CD4-positive, alpha-beta T cell treated with Interleukin-4 for 4 hours (primary cell): ENCODE measurements around the gene GPC2.
A peak's percentile ranks its signal among the peaks of the same experiment; 100 is the strongest.
"Not testable (repeated sequence)": the region's sequence is repeated elsewhere in the genome, so short reads cannot be mapped to it uniquely, and the experiment has no call there.

Experiments used
- DNase-seq: peaks from one replicate; pipeline ENCODE4 v3.0.0-alpha.2; 2020

The GPC2 gene, protein sequence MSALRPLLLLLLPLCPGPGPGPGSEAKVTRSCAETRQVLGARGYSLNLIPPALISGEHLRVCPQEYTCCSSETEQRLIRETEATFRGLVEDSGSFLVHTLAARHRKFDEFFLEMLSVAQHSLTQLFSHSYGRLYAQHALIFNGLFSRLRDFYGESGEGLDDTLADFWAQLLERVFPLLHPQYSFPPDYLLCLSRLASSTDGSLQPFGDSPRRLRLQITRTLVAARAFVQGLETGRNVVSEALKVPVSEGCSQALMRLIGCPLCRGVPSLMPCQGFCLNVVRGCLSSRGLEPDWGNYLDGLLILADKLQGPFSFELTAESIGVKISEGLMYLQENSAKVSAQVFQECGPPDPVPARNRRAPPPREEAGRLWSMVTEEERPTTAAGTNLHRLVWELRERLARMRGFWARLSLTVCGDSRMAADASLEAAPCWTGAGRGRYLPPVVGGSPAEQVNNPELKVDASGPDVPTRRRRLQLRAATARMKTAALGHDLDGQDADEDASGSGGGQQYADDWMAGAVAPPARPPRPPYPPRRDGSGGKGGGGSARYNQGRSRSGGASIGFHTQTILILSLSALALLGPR

DNA sequence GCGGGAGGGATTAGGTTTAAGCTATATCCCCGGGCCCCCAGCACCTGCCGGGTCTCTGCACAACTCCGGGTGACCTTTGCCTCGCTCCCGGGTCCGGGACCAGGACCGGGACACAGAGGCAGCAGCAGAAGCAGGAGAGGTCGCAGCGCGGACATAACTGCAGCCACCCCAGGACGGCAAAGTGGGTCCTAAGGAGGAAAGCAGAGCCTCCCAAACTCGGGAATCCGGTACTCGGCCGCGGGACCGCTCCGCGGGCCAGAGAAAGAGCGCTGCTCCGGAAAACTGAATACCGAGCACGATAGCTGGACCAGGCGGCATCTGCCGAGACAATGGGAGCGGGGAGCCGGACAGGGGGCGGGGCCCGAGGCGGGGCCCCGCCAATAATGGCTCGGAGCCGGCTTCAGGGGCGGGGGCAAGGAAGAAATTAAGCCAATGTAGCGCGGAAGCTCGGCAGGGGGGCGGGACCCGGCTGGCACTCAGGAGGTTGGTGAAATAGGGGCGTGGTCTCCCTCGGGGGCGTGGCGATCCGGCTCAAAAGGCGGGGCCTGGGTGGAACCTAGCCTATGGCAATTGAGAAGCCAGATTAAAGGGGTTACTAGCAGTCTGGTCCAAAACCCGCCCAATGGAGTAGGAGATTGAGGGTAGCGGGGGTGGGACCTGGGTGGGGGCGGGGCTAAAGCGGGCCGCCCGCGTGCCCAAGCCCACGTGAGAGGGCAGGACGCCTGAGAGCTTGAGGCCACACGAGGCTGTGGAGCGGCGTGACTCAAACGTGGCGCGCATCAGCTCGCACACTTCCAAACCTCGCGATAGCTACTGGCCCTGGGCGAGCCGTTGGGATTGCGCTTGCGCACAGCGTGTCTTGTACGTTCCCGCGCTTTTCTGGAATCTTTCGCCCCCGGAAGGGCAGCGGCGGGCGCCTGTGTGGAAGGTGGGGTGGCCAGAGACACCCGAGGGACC lies at the start of gene GPC2, which contains the start of gene STAG3:
Gene GPC2 (minus strand): TSS at position 337 of the 957 bp plus-strand sequence. CDS start 182 bp downstream, at position 155.
Gene STAG3 (plus strand): TSS at position 874 of the 957 bp plus-strand sequence. CDS start 2,639 bp downstream, outside the sequence.
- peak; percentile 97 for DNase-seq

DNA sequence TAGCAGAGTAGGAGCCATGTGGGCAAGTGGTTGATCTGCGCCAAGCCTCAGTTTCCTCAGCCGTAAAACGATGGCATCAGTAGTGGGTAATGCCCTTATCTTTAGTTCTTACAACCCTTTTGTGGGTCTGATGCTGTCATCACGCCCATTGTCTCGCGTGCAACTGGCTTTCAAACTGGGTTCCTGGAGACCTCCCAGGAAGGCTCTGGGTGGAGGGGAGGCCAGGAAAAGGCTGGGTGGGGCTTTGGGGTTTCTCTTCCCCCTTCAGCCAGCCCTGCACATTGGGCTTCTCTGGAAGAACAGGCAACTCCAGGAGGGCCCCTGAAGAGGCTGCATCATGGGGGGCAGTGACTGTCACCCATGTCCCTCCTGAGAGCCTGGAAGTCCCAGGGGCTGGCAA lies 47.7 kb upstream of the GPC2 start:
- DNase-seq, result not testable (repeated sequence)

DNA sequence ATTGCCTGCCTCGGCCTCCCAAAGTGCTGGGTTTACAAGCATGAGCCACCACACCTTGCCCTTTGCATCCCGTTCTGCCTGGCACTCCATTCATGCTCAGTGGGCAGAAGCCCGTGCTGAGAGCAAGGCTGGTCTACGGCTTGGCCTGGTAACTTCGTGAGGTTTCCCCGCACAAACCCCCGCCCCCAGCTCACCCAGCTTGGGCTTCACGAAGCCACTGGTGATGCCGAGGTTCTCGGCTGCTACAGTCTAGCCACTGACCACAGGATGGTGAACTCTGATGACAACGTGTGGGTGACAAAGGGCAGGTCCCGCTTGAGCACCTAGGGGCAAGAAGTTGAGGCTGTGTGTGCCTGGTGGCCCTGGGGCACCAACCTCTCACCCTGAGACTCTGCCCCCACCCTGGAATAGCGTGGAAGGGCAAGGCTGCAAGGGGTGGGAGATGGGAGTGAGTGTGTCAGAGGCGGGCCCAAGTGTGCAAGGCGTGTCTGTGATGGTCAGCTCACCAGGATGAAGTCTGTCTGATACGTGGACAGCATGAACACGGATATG lies 46.3 kb upstream of the GPC2 start:
- DNase-seq, result not testable (repeated sequence)

DNA sequence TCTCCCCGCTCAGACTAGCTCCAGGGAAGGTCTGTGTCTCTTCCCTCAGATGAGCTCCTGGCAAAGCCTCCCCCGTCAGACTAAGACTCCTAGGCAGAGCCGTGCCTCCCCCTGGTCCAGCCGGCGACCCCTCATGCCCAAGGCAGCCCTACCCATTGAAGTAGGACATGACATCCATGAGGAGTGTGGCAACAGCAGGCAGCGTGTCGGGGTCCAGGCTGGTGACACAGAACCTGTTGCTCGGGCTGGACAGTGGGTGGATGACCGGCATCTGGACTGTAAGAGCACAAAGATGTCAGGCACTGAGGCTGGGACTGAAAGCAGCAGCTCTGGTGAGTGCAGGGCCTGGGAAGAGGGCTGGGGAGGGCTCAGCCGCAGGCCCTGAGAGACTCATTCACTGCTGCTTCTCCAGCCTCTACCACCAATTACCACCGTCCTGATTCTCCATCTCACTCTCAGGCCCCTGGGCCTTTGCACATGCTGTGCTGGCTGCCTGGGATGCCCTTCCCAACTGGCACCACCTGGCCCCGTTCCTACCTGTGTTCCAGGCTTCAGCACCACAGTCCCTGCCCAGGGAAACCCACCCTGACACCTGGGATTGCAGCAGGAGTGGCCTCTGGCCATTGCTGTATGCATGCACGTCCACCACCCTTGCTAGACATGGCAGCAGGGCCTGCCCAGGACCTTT lies 45.4 kb upstream of the GPC2 start:
- no peak for DNase-seq

DNA sequence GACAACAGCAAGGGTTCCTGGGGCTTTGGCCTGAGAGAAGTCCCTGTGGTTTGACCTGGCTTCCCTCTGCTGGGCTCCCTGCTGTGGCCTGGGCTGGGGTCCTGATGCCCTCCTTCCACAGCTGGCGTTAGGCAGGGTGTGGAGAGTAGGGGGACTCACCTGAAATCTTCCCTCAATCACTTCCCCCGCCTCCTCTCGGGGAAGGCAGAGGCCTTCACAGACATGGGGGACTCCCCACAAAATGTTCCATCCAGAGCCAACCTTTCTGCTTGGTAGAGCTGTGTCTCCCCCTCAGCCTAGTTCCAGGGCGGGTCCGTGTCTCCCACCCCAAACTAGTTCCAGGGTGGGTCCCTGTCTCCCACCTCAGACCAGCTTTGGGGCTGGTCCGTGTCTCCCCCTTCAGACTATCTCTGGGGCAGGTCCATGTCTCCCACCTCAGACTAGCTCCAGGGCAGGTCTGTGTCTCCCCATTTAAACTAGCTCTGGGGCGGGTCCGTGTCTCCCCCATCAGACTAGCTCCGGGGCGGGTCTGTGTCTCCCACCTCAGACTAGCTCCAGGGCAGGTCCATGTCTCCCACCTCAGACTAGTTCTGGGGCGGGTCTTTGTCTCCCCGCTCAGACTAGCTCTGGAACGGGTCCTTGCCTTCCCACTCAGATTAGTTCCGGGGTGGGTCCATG lies 44.7 kb upstream of the GPC2 start:
- DNase-seq, result no peak

DNA sequence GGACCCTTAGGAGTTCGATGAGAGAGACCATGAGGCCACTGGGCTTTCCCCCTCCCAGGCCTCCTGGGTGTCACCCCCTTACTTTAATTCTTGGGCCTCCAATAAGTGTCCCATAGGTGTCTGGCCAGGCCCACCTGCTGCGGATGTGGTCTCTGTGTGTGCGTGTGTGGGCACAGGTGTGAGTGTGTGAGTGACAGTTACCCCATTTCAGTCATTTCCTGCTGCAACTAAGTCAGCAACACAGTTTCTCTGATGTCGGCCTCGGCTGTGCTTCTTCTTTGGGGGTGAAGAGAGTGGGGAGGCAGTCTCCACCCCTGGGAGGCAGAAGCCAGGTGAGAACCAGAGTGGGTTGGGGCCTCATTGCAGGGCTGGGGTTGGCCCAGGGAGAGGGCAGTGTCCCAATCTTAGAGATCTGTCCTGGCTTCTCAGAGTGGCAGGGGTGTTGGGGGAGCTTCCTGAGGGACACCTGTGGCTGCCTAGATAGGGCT lies 44.1 kb upstream of the GPC2 start:
- peak; percentile 84 for DNase-seq

DNA sequence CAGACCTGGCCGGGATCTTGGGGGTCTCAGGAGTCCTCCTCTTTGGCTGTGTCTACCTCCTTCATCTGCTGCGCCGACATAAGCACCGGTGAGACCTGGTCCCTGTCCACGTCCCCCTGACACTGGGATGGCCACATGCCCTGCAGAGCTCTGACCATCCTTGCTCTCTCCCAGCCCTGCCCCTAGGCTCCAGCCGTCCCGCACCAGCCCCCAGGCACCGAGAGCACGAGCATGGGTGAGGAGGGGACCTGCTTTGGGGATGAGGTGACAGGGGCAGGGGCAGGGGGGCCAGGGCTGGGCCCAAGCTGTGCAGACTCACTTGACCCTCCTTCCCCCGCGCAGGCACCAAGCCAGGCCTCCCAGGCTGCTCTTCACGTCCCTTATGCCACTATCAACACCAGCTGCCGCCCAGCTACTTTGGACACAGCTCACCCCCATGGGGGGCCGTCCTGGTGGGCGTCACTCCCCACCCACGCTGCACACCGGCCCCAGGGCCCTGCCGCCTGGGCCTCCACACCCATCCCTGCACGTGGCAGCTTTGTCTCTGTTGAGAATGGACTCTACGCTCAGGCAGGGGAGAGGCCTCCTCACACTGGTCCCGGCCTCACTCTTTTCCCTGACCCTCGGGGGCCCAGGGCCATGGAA lies 43.5 kb upstream of the GPC2 start:
- DNase-seq, result no peak

DNA sequence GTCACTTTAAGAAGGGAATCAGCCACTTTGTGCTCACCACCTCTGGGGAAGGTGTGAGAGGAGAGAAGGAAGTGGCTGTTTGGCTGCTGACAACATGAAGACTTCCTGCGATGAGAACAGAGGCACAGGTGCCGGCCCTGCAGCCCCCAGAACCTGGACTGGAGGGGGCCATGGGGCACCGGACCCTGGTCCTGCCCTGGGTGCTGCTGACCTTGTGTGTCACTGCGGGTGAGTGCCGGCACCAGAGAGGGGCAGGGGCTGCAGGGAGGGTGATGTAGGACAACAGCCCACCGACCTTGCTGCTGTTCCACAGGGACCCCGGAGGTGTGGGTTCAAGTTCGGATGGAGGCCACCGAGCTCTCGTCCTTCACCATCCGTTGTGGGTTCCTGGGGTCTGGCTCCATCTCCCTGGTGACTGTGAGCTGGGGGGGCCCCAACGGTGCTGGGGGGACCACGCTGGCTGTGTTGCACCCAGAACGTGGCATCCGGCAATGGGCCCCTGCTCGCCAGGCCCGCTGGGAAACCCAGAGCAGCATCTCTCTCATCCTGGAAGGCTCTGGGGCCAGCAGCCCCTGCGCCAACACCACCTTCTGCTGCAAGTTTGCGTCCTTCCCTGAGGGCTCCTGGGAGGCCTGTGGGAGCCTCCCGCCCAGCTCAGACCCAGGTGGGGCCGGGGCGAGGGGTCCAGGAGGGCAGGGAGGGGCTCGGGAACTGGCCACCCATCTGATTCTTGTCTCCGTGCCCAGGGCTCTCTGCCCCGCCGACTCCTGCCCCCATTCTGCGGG lies 42.8 kb upstream of the GPC2 start, which contains the start of gene PVRIG:
Gene PVRIG (plus strand): TSS at position 149 of the 785 bp plus-strand sequence. CDS start 22 bp downstream, at position 171.
- not testable (repeated sequence) for DNase-seq

DNA sequence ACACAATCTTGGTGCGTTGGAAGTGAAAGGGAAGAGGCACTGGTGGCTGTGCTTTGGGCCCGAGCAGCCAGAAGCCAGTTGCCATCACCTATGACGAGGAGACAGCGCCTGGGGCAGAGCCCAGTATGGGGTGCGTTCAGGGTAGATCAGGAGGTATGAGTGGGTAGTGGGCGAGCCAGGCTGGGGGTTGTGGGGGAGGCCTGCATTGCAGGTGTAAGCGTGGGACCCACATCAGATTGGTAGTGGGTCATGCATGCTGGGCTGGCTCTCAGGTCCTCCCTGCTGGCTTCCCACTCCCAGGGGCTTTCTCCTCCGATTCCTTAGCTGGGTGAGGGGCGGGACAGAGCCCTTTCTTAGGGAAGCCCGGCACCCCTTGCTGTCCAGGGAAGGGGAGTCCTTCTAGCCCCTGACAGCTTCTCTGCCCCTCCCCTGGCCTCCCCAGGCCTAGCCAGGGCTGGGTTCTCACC lies 42.1 kb upstream of the GPC2 start:
- no peak for DNase-seq

DNA sequence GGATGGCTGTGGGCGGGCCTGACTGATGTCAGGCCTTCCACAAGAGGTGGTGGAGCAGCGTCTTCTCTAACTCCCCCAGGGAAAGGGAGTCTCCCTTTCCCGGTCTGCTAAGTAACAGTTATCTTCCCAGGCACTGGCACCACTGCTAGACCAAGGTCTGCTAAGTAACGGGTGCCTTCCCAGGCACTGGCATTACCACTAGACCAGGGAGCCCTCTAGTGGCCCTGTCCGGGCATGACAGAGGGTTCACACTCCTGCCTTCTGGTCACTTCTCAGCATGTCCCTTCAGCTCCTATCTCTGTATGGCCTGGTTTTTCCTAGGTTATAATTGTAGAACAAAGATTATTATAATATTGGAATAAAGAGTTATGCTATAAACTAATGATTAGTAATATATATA lies 40.8 kb upstream of the GPC2 start:
- DNase-seq, result peak; percentile 75

DNA sequence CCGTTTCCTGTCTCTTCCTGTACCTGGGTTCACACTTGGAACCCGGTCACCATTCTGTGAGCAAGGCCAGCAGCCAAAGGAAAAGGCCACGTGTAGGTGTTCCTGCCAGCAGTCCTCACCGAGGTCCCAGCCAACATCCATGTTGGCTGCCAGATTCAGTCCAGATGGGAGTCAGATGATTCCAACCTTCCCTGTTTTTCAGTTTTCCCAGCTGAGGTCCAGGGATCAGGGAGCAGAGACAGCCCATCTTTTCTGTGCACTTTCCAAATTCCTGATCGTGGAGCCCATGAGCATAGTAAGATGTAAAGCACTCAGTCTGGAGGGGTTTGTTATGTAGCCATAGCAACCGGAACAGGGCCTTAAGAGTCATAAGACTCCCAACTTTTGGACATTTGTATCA lies 38.7 kb upstream of the GPC2 start:
- DNase-seq, result no peak

DNA sequence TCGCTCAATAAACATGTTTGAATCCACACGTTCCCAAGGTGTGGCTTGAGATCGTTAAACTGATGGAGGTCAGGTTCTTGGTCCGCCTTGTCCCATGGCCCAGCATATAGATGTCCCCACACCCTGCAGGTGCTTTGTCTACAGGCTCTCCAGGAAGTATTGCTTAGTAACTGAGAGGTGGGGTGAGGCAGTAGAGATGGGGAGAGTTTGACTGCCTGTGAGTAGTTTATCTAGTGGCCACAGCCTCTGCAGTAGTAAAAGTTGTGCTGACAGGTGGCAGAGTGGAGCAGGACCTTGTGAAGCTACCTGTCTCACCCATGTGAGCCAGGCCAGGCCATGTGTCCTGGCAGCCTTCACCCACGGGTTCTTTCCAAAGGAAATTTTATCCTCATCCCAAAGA lies 37.2 kb upstream of the GPC2 start:
- DNase-seq, result not testable (repeated sequence)

DNA sequence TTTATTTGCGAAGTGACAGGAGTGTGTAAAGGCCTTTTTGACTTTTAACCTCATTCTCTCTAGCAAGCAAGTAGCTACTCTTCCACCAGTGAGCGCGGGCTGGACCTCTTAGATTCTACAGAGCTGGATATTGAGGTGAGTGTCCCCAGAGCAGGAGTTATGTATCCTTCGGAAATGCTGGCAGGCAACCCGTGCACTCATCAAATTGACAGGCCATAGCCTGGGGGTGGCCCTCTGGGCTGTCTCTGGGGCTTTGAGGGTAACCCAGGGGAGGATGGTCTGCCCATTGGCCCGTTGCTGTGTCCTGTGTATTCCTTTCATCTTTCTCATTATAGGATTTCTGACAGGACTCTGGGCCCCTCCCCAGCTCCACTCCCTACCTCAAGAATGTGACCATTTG lies 36.5 kb upstream of the GPC2 start:
- no peak for DNase-seq

DNA sequence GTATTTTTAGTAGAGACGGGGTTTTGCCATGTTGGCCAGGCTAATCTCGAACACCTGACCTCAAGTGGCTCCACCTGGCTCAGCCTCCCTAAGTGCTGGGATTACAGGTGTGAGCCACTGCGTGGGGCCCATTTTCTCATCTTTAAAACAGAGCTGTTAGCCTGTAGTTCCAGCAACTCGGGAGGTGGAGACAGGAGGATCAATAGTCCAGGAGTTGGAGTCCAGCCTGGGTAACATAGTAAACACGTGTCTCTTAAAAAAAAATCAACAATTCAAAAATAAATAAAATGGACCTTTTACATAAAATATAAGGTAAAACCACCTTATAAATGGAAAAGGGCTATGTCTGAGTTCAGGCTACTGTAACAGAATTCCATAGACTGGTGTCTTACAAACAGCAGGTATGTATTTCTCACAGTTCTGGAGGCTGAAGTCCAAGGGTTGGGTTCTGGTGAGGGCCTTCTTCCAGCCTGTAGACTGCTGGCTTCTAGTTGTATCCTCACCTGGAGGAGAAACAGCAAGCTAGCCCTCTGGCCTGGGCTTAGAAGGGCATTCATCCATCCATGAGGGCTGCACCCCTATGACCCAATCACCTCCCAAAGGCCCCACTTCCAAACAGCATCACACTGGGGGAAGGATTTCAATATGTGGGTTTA lies 35.6 kb upstream of the GPC2 start:
- DNase-seq, result no peak

DNA sequence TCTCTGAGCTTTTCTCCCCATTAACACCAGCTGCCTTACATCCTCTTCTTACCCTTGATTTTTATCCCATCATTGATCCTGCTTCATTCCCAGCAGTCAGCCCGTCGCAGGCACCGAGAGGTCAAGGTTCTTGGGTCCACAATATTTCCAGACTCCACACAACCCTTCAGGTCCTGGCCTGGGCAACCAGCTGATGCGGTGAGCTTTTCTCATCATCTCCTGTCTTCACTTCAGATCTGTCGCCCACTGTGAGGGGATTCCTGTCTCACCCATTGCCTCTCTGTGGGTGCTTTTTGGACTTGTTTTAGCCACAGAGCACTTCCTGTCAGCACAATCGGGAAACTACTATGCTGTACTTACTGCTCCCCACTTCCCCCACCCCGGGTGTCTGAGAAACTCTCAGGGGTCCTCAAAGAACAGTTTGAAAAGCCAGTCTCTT lies 34.2 kb upstream of the GPC2 start:
- peak; percentile 41 for DNase-seq

DNA sequence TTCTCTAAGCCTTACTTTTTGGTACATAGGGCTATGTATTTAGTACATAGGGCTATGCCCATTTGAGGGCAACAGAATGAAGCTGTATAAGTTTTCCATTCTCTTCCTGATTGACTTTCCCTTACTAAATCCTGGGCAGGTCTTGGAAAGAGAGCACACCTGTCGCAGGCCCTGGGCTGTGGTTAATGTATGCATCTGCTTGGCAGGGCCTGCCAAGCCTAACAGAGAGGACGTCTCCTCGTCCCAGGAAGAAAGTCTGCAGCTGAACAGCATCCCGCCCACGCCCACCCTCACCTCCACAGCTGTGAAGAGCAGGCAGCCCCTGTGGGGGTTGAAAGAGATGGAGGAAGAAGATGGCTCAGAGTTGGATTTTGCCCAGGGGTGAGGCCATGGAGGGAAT lies 33.6 kb upstream of the GPC2 start:
- DNase-seq, result no peak

DNA sequence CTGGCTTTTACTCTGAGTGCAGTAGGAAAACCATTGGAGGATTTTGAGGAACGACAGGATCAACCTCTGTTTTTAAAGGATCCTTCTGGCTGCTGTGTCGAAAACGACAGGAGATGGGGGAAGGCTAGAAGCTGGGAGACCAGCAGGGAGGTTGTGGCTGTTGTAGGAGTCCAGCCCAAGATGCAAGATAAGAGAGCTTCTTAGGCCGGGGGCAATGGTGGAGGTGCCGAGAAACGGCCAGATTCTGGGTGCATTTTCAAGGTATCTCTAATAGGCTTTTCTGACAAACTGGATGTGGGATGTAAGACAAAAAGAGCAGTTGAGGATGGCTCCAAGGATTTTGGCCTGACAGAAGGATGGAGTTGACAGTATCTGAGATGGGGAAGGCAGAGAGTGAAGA lies 32.3 kb upstream of the GPC2 start:
- DNase-seq, result no peak

DNA sequence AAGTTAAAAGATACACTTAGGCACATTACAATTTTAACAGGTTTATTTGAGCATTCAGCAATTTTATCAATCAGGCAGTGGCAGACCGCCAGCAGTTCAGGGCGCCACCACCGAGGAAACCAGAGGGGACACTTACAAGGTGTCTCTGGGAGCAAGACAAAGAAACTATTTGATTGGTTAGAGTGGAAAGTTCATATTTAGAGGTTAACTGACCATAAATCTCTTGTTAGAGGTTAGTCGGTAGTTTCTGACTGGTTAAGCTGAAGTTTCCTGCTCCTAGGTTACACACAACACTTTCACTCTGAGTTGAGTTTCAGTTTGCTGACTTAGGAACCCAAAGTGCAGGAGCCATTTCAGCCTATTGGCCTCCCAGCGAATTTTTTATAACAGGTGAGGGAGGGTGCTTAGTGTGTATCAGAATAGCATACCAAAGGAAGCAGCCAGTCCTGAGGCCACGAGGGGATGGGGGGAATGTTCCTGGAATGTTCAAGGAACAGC lies 31.8 kb upstream of the GPC2 start:
- peak; percentile 30 for DNase-seq

DNA sequence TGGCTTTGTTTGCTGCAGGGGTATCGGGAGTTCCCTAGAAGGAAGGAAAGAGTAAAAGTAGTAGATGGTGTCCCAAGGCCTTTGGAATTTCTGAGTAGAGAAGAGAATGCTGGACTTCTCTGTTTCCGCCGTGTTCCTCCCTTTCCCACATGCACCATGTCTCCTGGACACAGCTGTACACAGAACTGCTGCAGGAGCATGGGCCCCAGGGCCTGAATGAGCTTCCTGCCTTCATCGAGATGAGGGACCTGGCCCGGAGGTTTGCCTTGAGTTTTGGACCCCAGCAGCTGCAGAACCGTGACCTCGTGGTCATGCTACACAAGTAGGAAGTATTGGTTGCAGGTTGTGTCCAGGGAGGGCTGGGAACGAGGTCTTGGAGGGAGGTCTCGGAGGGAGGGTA lies 27.3 kb upstream of the GPC2 start:
- no peak for DNase-seq
